IMR-90 (cell line): ENCODE results near the gene RTN1. TPM values are rescaled to one million over a fixed set of nuclear protein-coding genes. Genes with fewer than 3 reads are reported as not detected.

ENCODE experiments used
- ATAC-seq: fragments of 200-7000 bp; cut with Tn5 transposase; 2 replicates; pipeline ENCODE4 v1.9.1; 2020; ENCODE audit warnings: low read depth, mild to moderate bottlenecking, moderate library complexity
- BruUV-seq: library from RNA; stranded (reverse); fragments of 400-500 nt; replicated peaks from 2 replicates; lab custom pipeline; 2021; lab: Mats Ljungman, UMichigan
- CTCF ChIA-PET: fragments of 300-600 bp; formaldehyde crosslinking; extraction: SDS; loops from one replicate; lab custom pipeline; 2021; ENCODE audit warnings: antibody characterized with exemption; lab: Yijun Ruan, JAX
- POLR2A ChIA-PET: fragments of 300-600 bp; sonication (Branson Sonifier 250); formaldehyde crosslinking; loops from one replicate; lab custom pipeline; 2022; ENCODE audit warnings: antibody characterized with exemption; ENCODE audit not compliant: unreplicated experiment; lab: Charles Lee
- DNase-seq: peaks from one replicate; pipeline ENCODE4 v3.0.0; 2013
- H2AFZ ChIP-seq: replicated peaks from 2 replicates; pipeline ENCODE3; 2013; ENCODE audit warnings: low read length, mild to moderate bottlenecking; ENCODE audit not compliant: poor library complexity
- H2AK5ac ChIP-seq: 2 replicates; pipeline ENCODE4 v1.6.1; 2013; ENCODE audit warnings: low read depth, low read length, inconsistent platforms
- H2AK9ac ChIP-seq: replicated peaks from 2 replicates; pipeline ENCODE3; 2013; ENCODE audit warnings: mild to moderate bottlenecking, low read depth, low read length, moderate library complexity; ENCODE audit not compliant: poor library complexity
- H2BK120ac ChIP-seq: 2 replicates; pipeline ENCODE4 v1.6.1; 2013; ENCODE audit warnings: low read depth, low read length, inconsistent platforms
- H2BK15ac ChIP-seq: 3 replicates; pipeline ENCODE4 v1.6.1; 2013; ENCODE audit warnings: low read depth, low read length, inconsistent platforms
- H2BK20ac ChIP-seq: 2 replicates; pipeline ENCODE4 v1.6.1; 2013; ENCODE audit warnings: low read depth, mild to moderate bottlenecking, inconsistent platforms, low read length, moderate library complexity
- H2BK5ac ChIP-seq: 2 replicates; pipeline ENCODE4 v1.6.1; 2013; ENCODE audit warnings: mild to moderate bottlenecking, low read depth, low read length, inconsistent platforms; ENCODE audit not compliant: poor library complexity, severe bottlenecking
- H3K14ac ChIP-seq: replicated peaks from 2 replicates; pipeline ENCODE4 v1.6.1; 2013; ENCODE audit warnings: low read depth, low read length, inconsistent platforms
- H3K18ac ChIP-seq: 2 replicates; pipeline ENCODE4 v1.6.1; 2013; ENCODE audit warnings: low read depth, low read length, control low read depth
- H3K23ac ChIP-seq: 2 replicates; pipeline ENCODE4 v1.6.1; 2013; ENCODE audit warnings: low read depth, low read length, inconsistent platforms
- H3K27ac ChIP-seq: 2 replicates; pipeline ENCODE4 v1.5.1; 2013; ENCODE audit warnings: mild to moderate bottlenecking, control low read depth, low read length; ENCODE audit not compliant: insufficient read depth
- H3K27me3 ChIP-seq: 2 replicates; pipeline ENCODE4 v1.6.1; 2013; ENCODE audit warnings: low read length; ENCODE audit not compliant: control insufficient read depth, insufficient read depth
- H3K36me3 ChIP-seq: 2 replicates; pipeline ENCODE4 v1.6.1; 2013; ENCODE audit warnings: low read length, mixed read lengths; ENCODE audit not compliant: control insufficient read depth, insufficient read depth
- H3K4ac ChIP-seq: 2 replicates; pipeline ENCODE4 v1.6.1; 2013; ENCODE audit warnings: low read depth, low read length, inconsistent platforms
- H3K4me1 ChIP-seq: 2 replicates; pipeline ENCODE4 v1.6.1; 2013; ENCODE audit warnings: low read length, mixed read lengths; ENCODE audit not compliant: control insufficient read depth, insufficient read depth
- H3K4me2 ChIP-seq: 2 replicates; pipeline ENCODE4 v1.6.1; 2013; ENCODE audit warnings: low read depth, mild to moderate bottlenecking, control low read depth, low read length, moderate library complexity
- H3K4me3 ChIP-seq: 2 replicates; pipeline ENCODE4 v1.5.1; 2013; ENCODE audit warnings: low read depth, mild to moderate bottlenecking, control low read depth, low read length, moderate library complexity; ENCODE audit not compliant: insufficient read depth
- H3K56ac ChIP-seq: 2 replicates; pipeline ENCODE4 v1.6.1; 2013; ENCODE audit warnings: low read length, inconsistent platforms; ENCODE audit not compliant: insufficient read depth; ENCODE audit errors: extremely low read depth
- H3K79me1 ChIP-seq, 2 experiments: 2 replicates each; pipeline ENCODE4 v1.6.1; 2013; ENCODE audit warnings: low read length in 2 of 2, inconsistent platforms in 1 of 2, low read depth in 1 of 2
- H3K9ac ChIP-seq: 2 replicates; pipeline ENCODE4 v1.6.1; 2013; ENCODE audit warnings: low read depth, low read length, control low read depth
- H3K9me1 ChIP-seq: 2 replicates; pipeline ENCODE4 v1.6.1; 2013; ENCODE audit warnings: low read length, inconsistent platforms; ENCODE audit not compliant: insufficient read depth
- H3K9me3 ChIP-seq: 2 replicates; pipeline ENCODE4 v1.6.1; 2013; ENCODE audit warnings: low read length; ENCODE audit not compliant: control insufficient read depth, insufficient read depth
- H4K20me1 ChIP-seq: 2 replicates; pipeline ENCODE4 v1.6.1; 2013; ENCODE audit warnings: low read length, inconsistent platforms; ENCODE audit not compliant: insufficient read depth
- H4K5ac ChIP-seq: 2 replicates; pipeline ENCODE4 v1.6.1; 2013; ENCODE audit warnings: mild to moderate bottlenecking, low read depth, low read length, control low read depth
- H4K8ac ChIP-seq, 2 experiments: 2 replicates each; pipeline ENCODE4 v1.6.1; 2013; ENCODE audit warnings: low read depth in 2 of 2, low read length in 2 of 2, control low read depth in 1 of 2, inconsistent platforms in 1 of 2
- H4K91ac ChIP-seq: 2 replicates; pipeline ENCODE4 v1.6.1; 2013; ENCODE audit warnings: low read depth, low read length, inconsistent platforms; ENCODE audit not compliant: insufficient read depth
- FOS ChIP-seq: fragments of 150-350 bp; IDR thresholded peaks from 2 replicates; pipeline ENCODE4 v1.6.1; 2016; ENCODE audit warnings: low read depth, low read length
- MAFK ChIP-seq: IDR thresholded peaks from 2 replicates; pipeline ENCODE4 v1.6.1; 2012; ENCODE audit warnings: low read depth, low read length, improper control_type of control experiment
- MAZ ChIP-seq: IDR thresholded peaks from 2 replicates; pipeline ENCODE4 v1.6.1; 2012; ENCODE audit warnings: low read depth, mild to moderate bottlenecking, low read length, improper control_type of control experiment, moderate library complexity, borderline replicate concordance
- MXI1 ChIP-seq: IDR thresholded peaks from 2 replicates; pipeline ENCODE4 v1.6.1; 2012; ENCODE audit warnings: low read depth, mild to moderate bottlenecking, low read length, moderate library complexity, borderline replicate concordance
- RFX5 ChIP-seq: IDR thresholded peaks from 2 replicates; pipeline ENCODE4 v1.8.0; 2012; ENCODE audit warnings: low read depth, mild to moderate bottlenecking, low read length, moderate library complexity
- SMC3 ChIP-seq: fragments of 150-350 bp; IDR thresholded peaks from 2 replicates; pipeline ENCODE4 v1.6.1; 2016; ENCODE audit warnings: low read depth, mild to moderate bottlenecking, antibody characterized with exemption, low read length, moderate library complexity
- USF2 ChIP-seq: fragments of 150-350 bp; IDR thresholded peaks from 2 replicates; pipeline ENCODE4 v1.6.1; 2017; ENCODE audit warnings: mild to moderate bottlenecking, antibody characterized with exemption, low read length, low read depth
- WGBS, 2 experiments: methylation state at CpG; one replicate each; pipeline versions ENCODE4 v1.1.5 to v1.1.7; 2013; ENCODE audit warnings: missing lambda C conversion rate in 2 of 2; ENCODE audit not compliant: insufficient read length in 1 of 2; ENCODE audit errors: extremely low coverage in 2 of 2; 5-methylcytosine and 5-hydroxymethylcytosine counted together
- dilution Hi-C: fragments of 300-500 bp; cut with HindIII; formaldehyde crosslinking; loops from one replicate; pipeline ENCODE4 v1.14.3; 2018; ENCODE audit warnings: low sequenced_read_pairs; ENCODE audit not compliant: unreplicated experiment
- in situ Hi-C: fragments of 300-500 bp; cut with MboI; formaldehyde crosslinking; loops from 3 replicates; pipeline ENCODE4 v1.14.3; 2019; ENCODE audit warnings: low sequenced_read_pairs, inconsistent platforms, mixed read lengths
- intact Hi-C: fragments of 100-400 bp; cut with micrococcal nuclease; formaldehyde crosslinking; loops from 2 replicates; pipeline ENCODE4 v1.10.0; 2022
- polyA plus RNA-seq, 3 experiments: library from polyadenylated mRNA; depleted of rRNA; stranded (reverse); fragments of >200 nt; gene quantifications; 2 replicates each; pipeline ENCODE4 v1.2.3, GENCODE V29; 2012; ENCODE audit warnings: low replicate concordance in 1 of 3
- total RNA-seq: library from RNA; depleted of rRNA; stranded (reverse); fragments of >200 nt; gene quantifications from 2 replicates; pipeline ENCODE4 v1.2.3, GENCODE V29; 2012

The RTN1 gene
- total and polyA plus RNA-seq, 2 of the 4 experiments (the other 2 are of a cell fraction): 0.18 to 0.46 TPM

GRCh38 chr14:59890676-59891075 lies 20.1 kb upstream of the RTN1 start:
- no TSS peak for BruUV-seq
- ATAC-seq (no peak), DNase-seq (no peak)
- no peak overlapping the region for H3K4ac ChIP-seq
- no peak overlapping the region for H2BK15ac ChIP-seq
- H3K36me3 ChIP-seq: no peaks in the 10 kb centered on the region
- no peak overlapping the region for H2AFZ ChIP-seq
- no peaks in the 10 kb centered on the region for H4K20me1 ChIP-seq
- H3K9me3 ChIP-seq: no peaks in the 10 kb centered on the region
- TF ChIP-seq RFX5 (no peak), MAFK (no peak), MXI1 (no peak), USF2 (no peak), MAZ (no peak), SMC3 (no peak), FOS (no peak)
- no peak overlapping the region for H3K27ac ChIP-seq
- H3K9ac ChIP-seq: no peak overlapping the region
- H2AK5ac ChIP-seq: no peak overlapping the region
- no peak overlapping the region for H4K5ac ChIP-seq
- H4K91ac ChIP-seq: no peak overlapping the region
- no peak overlapping the region for H2AK9ac ChIP-seq
- H3K14ac ChIP-seq: no peak overlapping the region
- no peak overlapping the region for H3K4me3 ChIP-seq
- H2BK5ac ChIP-seq: no peak overlapping the region
- no peaks in the 10 kb centered on the region for H3K4me1 ChIP-seq
- H3K79me1 ChIP-seq: no peaks in the 10 kb centered on the region
- H3K56ac ChIP-seq: no peak overlapping the region
- no peak overlapping the region for H2BK20ac ChIP-seq
- H3K27me3 ChIP-seq: no peaks in the 10 kb centered on the region
- ChIA-PET CTCF (interaction anchor here (0.7 kb wide), 1 partner anchor 35 kb away, joined by 3 read pairs; no protein-coding TSS in a partner anchor), POLR2A (no interaction called here)
- no peak overlapping the region for H3K18ac ChIP-seq
- no peak overlapping the region for H3K4me2 ChIP-seq
- H3K9me1 ChIP-seq: no peaks in the 10 kb centered on the region
- no CpG with 5 or more reads among the region's 2 CpGs for WGBS, 2 experiments
- dilution Hi-C loops: no loop called here
- H3K23ac ChIP-seq: no peak overlapping the region
- intact Hi-C loops: no loop called here
- H2BK120ac ChIP-seq: no peak overlapping the region
- in situ Hi-C loops: no loop called here
- no peak overlapping the region for H4K8ac ChIP-seq
